H9 (cell line): ENCODE measurements around the gene ZNF790. TPM values are rescaled to one million over a fixed set of nuclear protein-coding genes. Genes with fewer than 3 reads are reported as not detected.

Source experiments
- DNase-seq: peaks from one replicate; pipeline ENCODE4 v3.0.0-alpha.2; 2017
- H2AFZ ChIP-seq: one replicate; pipeline ENCODE4 v1.6.1; 2013; ENCODE audit warnings: mild to moderate bottlenecking, low read length, control low read depth, moderate library complexity
- H2AK5ac ChIP-seq: 2 replicates; pipeline ENCODE4 v1.6.1; 2013; ENCODE audit warnings: low read length, control low read depth, mixed read lengths; ENCODE audit not compliant: insufficient read length
- H2BK120ac ChIP-seq: one replicate; pipeline ENCODE4 v1.6.1; 2013; ENCODE audit warnings: low read depth, mild to moderate bottlenecking, low read length, control low read depth, inconsistent platforms; ENCODE audit not compliant: poor library complexity, severe bottlenecking
- H2BK12ac ChIP-seq: 2 replicates; pipeline ENCODE4 v1.6.1; 2013; ENCODE audit warnings: low read length, control low read depth, mixed read lengths, low read depth; ENCODE audit not compliant: insufficient read length
- H2BK15ac ChIP-seq: 2 replicates; pipeline ENCODE4 v1.6.1; 2013; ENCODE audit warnings: low read depth, low read length, control low read depth
- H2BK20ac ChIP-seq: one replicate; pipeline ENCODE4 v1.6.1; 2013; ENCODE audit warnings: low read depth, mild to moderate bottlenecking, low read length, control low read depth, inconsistent platforms; ENCODE audit not compliant: poor library complexity, severe bottlenecking
- H2BK5ac ChIP-seq: 2 replicates; pipeline ENCODE4 v1.6.1; 2013; ENCODE audit warnings: low read length, control low read depth, mixed read lengths; ENCODE audit not compliant: insufficient read length
- H3K14ac ChIP-seq: 2 replicates; pipeline ENCODE4 v1.6.1; 2013; ENCODE audit warnings: low read length, control low read depth; ENCODE audit not compliant: insufficient read depth
- H3K18ac ChIP-seq: 2 replicates; pipeline ENCODE4 v1.6.1; 2013; ENCODE audit warnings: low read depth, mild to moderate bottlenecking, mixed read lengths, low read length, control low read depth; ENCODE audit not compliant: insufficient read length
- H3K23ac ChIP-seq: 2 replicates; pipeline ENCODE4 v1.6.1; 2013; ENCODE audit warnings: low read length, control low read depth, mixed read lengths, low read depth; ENCODE audit not compliant: insufficient read length
- H3K23me2 ChIP-seq: 2 replicates; pipeline ENCODE4 v1.6.1; 2013; ENCODE audit warnings: low read depth, mild to moderate bottlenecking, mixed read lengths, low read length, control low read depth; ENCODE audit not compliant: insufficient read length, poor library complexity, severe bottlenecking
- H3K27ac ChIP-seq: 2 replicates; pipeline ENCODE4 v1.5.1; 2013; ENCODE audit warnings: low read length, control low read depth, mixed read lengths, low read depth; ENCODE audit not compliant: insufficient read length
- H3K27me3 ChIP-seq: 2 replicates; pipeline ENCODE4 v1.6.1; 2013; ENCODE audit warnings: low read length, control low read depth, inconsistent platforms; ENCODE audit not compliant: insufficient read depth
- H3K4ac ChIP-seq: 2 replicates; pipeline ENCODE4 v1.6.1; 2013; ENCODE audit warnings: low read depth, mild to moderate bottlenecking, control low read depth, inconsistent platforms, low read length, moderate library complexity
- H3K4me1 ChIP-seq: 2 replicates; pipeline ENCODE4 v1.6.1; 2013; ENCODE audit warnings: low read length, control low read depth, inconsistent platforms; ENCODE audit not compliant: insufficient read depth
- H3K4me2 ChIP-seq: 2 replicates; pipeline ENCODE4 v1.6.1; 2013; ENCODE audit warnings: low read length, control low read depth, mixed read lengths; ENCODE audit not compliant: insufficient read length, insufficient read depth
- H3K56ac ChIP-seq: 2 replicates; pipeline ENCODE4 v1.6.1; 2013; ENCODE audit warnings: low read depth, mild to moderate bottlenecking, mixed read lengths, low read length, control low read depth; ENCODE audit not compliant: insufficient read length
- H3K79me1 ChIP-seq: 2 replicates; pipeline ENCODE4 v1.6.1; 2013; ENCODE audit warnings: low read depth, mild to moderate bottlenecking, moderate library complexity, low read length, control low read depth, inconsistent platforms; ENCODE audit not compliant: insufficient read depth, poor library complexity, severe bottlenecking
- H3K79me2 ChIP-seq: 2 replicates; pipeline ENCODE4 v1.6.1; 2013; ENCODE audit warnings: low read length, control low read depth, inconsistent platforms; ENCODE audit not compliant: insufficient read depth
- H3K9ac ChIP-seq: 2 replicates; pipeline ENCODE4 v1.6.1; 2013; ENCODE audit warnings: low read length, control low read depth, mixed read lengths; ENCODE audit not compliant: insufficient read length; ENCODE audit errors: extremely low read depth
- H3K9me3 ChIP-seq: one replicate; pipeline ENCODE4 v1.6.1; 2013; ENCODE audit warnings: low read depth, low read length, inconsistent platforms; ENCODE audit not compliant: control insufficient read depth
- H3T11ph ChIP-seq: one replicate; pipeline ENCODE4 v1.6.1; 2013; ENCODE audit warnings: mild to moderate bottlenecking, low read length, control low read depth, inconsistent platforms
- H4K20me1 ChIP-seq: one replicate; pipeline ENCODE4 v1.6.1; 2013; ENCODE audit not compliant: control insufficient read depth, insufficient read length, insufficient read depth
- H4K5ac ChIP-seq: 2 replicates; pipeline ENCODE4 v1.6.1; 2013; ENCODE audit warnings: low read depth, mild to moderate bottlenecking, mixed read lengths, low read length, control low read depth; ENCODE audit not compliant: insufficient read length
- H4K8ac ChIP-seq: replicated peaks from 2 replicates; pipeline ENCODE4 v1.6.1; 2013; ENCODE audit warnings: low read length, control low read depth, mixed read lengths, low read depth; ENCODE audit not compliant: insufficient read length
- H4K91ac ChIP-seq: 2 replicates; pipeline ENCODE4 v1.6.1; 2013; ENCODE audit warnings: low read depth, mild to moderate bottlenecking, moderate library complexity, mixed read lengths, low read length, control low read depth; ENCODE audit not compliant: insufficient read length
- H3K27ac Mint-ChIP-seq, 3 experiments: 2 replicates in 2 of 3; 3 replicates in 1 of 3; pipeline ENCODE4 v1.8.0; 2020 to 2021; ENCODE audit warnings: mixed read lengths in 3 of 3, mild to moderate bottlenecking in 1 of 3, moderate library complexity in 1 of 3
- H3K27me3 Mint-ChIP-seq: 2 replicates; pipeline ENCODE4 v1.8.0; 2021; ENCODE audit warnings: low read depth, mild to moderate bottlenecking, moderate library complexity, mixed read lengths
- H3K36me3 Mint-ChIP-seq, 3 experiments: 2 replicates in 2 of 3; 3 replicates in 1 of 3; pipeline ENCODE4 v1.8.0; 2020 to 2021; ENCODE audit warnings: low read depth in 3 of 3, mixed read lengths in 3 of 3; ENCODE audit not compliant: insufficient read depth in 1 of 3
- H3K4me1 Mint-ChIP-seq, 2 experiments: 2 replicates each; pipeline ENCODE4 v1.8.0; 2020; ENCODE audit warnings: mixed read lengths in 2 of 2
- H3K4me3 Mint-ChIP-seq, 2 experiments: 2 replicates in 1 of 2; 3 replicates in 1 of 2; pipeline ENCODE4 v1.8.0; 2020 to 2021; ENCODE audit warnings: mild to moderate bottlenecking in 2 of 2, mixed read lengths in 2 of 2, moderate library complexity in 1 of 2
- H3K9me3 Mint-ChIP-seq, 2 experiments: 2 replicates in 1 of 2; 3 replicates in 1 of 2; pipeline ENCODE4 v1.8.0; 2020; ENCODE audit warnings: mild to moderate bottlenecking in 2 of 2, mixed read lengths in 2 of 2, moderate library complexity in 1 of 2
- CTCF ChIP-seq: fragments of 200-600 bp; sonication (generic); conservative IDR thresholded peaks from 3 replicates; pipeline ENCODE4 v1.8.0; 2021; ENCODE audit warnings: antibody characterized with exemption, mild to moderate bottlenecking
- WGBS: extraction: QIAGEN DNeasy Blood & Tissue Kit; methylation state at CpG from one replicate; pipeline ENCODE4 v1.1.7; 2013; ENCODE audit warnings: missing lambda C conversion rate, low lambda C conversion rate, mixed read lengths; ENCODE audit not compliant: insufficient read length; ENCODE audit errors: extremely low coverage; 5-methylcytosine and 5-hydroxymethylcytosine counted together
- total RNA-seq: library from RNA; stranded (reverse); gene quantifications from 2 replicates; pipeline ENCODE4 v1.2.1, GENCODE V29; 2021

ZNF790 gene
- total RNA-seq, 1 experiment from 2014 or later, result 8.2 TPM

- no peak overlapping the region for H3T11ph ChIP-seq
- TF ChIP-seq CTCF, result no peak
- H3K4me1 Mint-ChIP-seq, result no peaks in the 10 kb centered on the region
- H3K27me3 Mint-ChIP-seq, result no peaks in the 10 kb centered on the region
- no peaks in the 10 kb centered on the region for H3K27me3 ChIP-seq
- no peak overlapping the region for H2BK20ac ChIP-seq
- no peak overlapping the region for H2BK15ac ChIP-seq
- H3K4me2 ChIP-seq, result no peak overlapping the region
- H2AK5ac ChIP-seq, result no peak overlapping the region
- H2BK5ac ChIP-seq, result no peak overlapping the region
- no peak overlapping the region for H2BK12ac ChIP-seq
- peaks cover 26% of the 10 kb centered on the region for H3K9me3 ChIP-seq
- peaks cover 62 to 74% (median 70%) of the 10 kb centered on the region in 3 experiments for H3K36me3 Mint-ChIP-seq
- H2AFZ ChIP-seq, result no peak overlapping the region
- no peak overlapping the region for H4K91ac ChIP-seq
- no peaks in the 10 kb centered on the region for H4K20me1 ChIP-seq
- peaks cover 7% of the 10 kb centered on the region for H3K23me2 ChIP-seq
- H3K79me2 ChIP-seq, result peaks cover 6% of the 10 kb centered on the region; the same call in 1 of the 2 replicates
- no peak overlapping the region for H3K23ac ChIP-seq
- H3K56ac ChIP-seq, result no peak overlapping the region
- no peak overlapping the region for H4K5ac ChIP-seq
- no peak overlapping the region for H3K27ac Mint-ChIP-seq
- no peak overlapping the region for H3K4me3 Mint-ChIP-seq
- no peak overlapping the region for H3K27ac ChIP-seq
- H3K9ac ChIP-seq, result no peak overlapping the region
- H4K8ac ChIP-seq, result no peak overlapping the region
- H2BK120ac ChIP-seq, result no peak overlapping the region
- no peak overlapping the region for H3K18ac ChIP-seq
- no CpG with 5 or more reads among the region's 2 CpGs for WGBS
- peaks cover 59 to 71% of the 10 kb centered on the region in 2 experiments for H3K9me3 Mint-ChIP-seq
- no peak overlapping the region for H3K4ac ChIP-seq
- H3K14ac ChIP-seq, result no peak overlapping the region
- no peaks in the 10 kb centered on the region for H3K4me1 ChIP-seq
- DNase-seq, result no peak
- no peaks in the 10 kb centered on the region for H3K79me1 ChIP-seq
Observed at GRCh38 chr19:36833430-36833829, 4.8 kb downstream of the ZNF790 start.
